Subcutaneous abdominal adipose tissue (tissue), 5 donors: ENCODE data around the gene NFASC.

ENCODE experiments used
- H3K27ac ChIP-seq: one replicate; pipeline ENCODE4 v1.7.0; 2013; ENCODE audit warnings: low read depth, mild to moderate bottlenecking, inconsistent platforms, low read length, moderate library complexity
- H3K27me3 ChIP-seq, 5 donors: one replicate each; pipeline ENCODE4 v1.7.0; 2013; ENCODE audit warnings: low read length in 5 of 5, inconsistent platforms in 1 of 5; ENCODE audit not compliant: control insufficient read depth in 5 of 5, insufficient read depth in 4 of 5
- H3K36me3 ChIP-seq, 5 donors: one replicate each; pipeline ENCODE4 v1.7.0; 2013; ENCODE audit warnings: low read length in 5 of 5; ENCODE audit not compliant: control insufficient read depth in 5 of 5, insufficient read depth in 5 of 5
- H3K4me1 ChIP-seq, 5 donors: one replicate each; pipeline ENCODE4 v1.7.0; 2013; ENCODE audit warnings: low read length in 5 of 5, mild to moderate bottlenecking in 3 of 5, moderate library complexity in 1 of 5; ENCODE audit not compliant: control insufficient read depth in 5 of 5, insufficient read depth in 5 of 5
- H3K4me3 ChIP-seq, 5 donors: one replicate each; pipeline ENCODE4 v1.7.0; 2013; ENCODE audit warnings: low read length in 5 of 5, low read depth in 1 of 5
- H3K9ac ChIP-seq, 5 donors: one replicate each; pipeline ENCODE4 v1.7.0; 2013; ENCODE audit warnings: low read length in 5 of 5, mild to moderate bottlenecking in 4 of 5, moderate library complexity in 3 of 5
- H3K9me3 ChIP-seq, 5 donors: one replicate each; pipeline ENCODE4 v1.7.0; 2013; ENCODE audit warnings: low read length in 5 of 5; ENCODE audit not compliant: control insufficient read depth in 5 of 5
- donor health status: healthy.
- donor health status: healthy.
- donor health status: healthy.
- donor health status: healthy.
- donor health status: healthy.

NFASC gene

GRCh38 chr1:205068001-205068400, 197.3 kb downstream of the NFASC start:
- H3K9me3 ChIP-seq, result no peaks in the 10 kb centered on the region
- no peak overlapping the region for H3K9ac ChIP-seq
- H3K27ac ChIP-seq, result no peak overlapping the region
- no peaks in the 10 kb centered on the region for H3K27me3 ChIP-seq
- no peaks in the 10 kb centered on the region for H3K36me3 ChIP-seq
- peaks cover 0 to 24% (median 14%) of the 10 kb centered on the region in 5 donors for H3K4me1 ChIP-seq
- no peak overlapping the region for H3K4me3 ChIP-seq

- Histone ChIP-seq H3K27me3 (no peaks in the 10 kb centered on the region), H3K9ac (no peak overlapping the region), H3K36me3 (no peaks in the 10 kb centered on the region), H3K27ac (no peak overlapping the region), H3K4me1 (peaks cover 0 to 24% (median 14%) of the 10 kb centered on the region in 5 donors), H3K4me3 (no peak overlapping the region), H3K9me3 (no peaks in the 10 kb centered on the region)
These were observed 197.9 kb downstream of the NFASC start for GRCh38 chr1:205068457-205069040.

- Histone ChIP-seq H3K4me1 (peaks cover 0 to 24% (median 14%) of the 10 kb centered on the region in 5 donors), H3K9ac (no peak overlapping the region), H3K9me3 (no peaks in the 10 kb centered on the region), H3K27ac (no peak overlapping the region), H3K4me3 (no peak overlapping the region), H3K27me3 (no peaks in the 10 kb centered on the region), H3K36me3 (no peaks in the 10 kb centered on the region)
These were observed 198.9 kb downstream of the NFASC start for GRCh38 chr1:205069371-205070125.

GRCh38 chr1:205071028-205071409, 200.4 kb downstream of the NFASC start:
- Histone ChIP-seq H3K27me3 (no peaks in the 10 kb centered on the region), H3K27ac (no peak overlapping the region), H3K9ac (no peak overlapping the region), H3K36me3 (no peaks in the 10 kb centered on the region), H3K9me3 (no peaks in the 10 kb centered on the region), H3K4me1 (peaks cover 0 to 24% (median 14%) of the 10 kb centered on the region in 5 donors), H3K4me3 (no peak overlapping the region)

GRCh38 chr1:205071801-205072200, 201.1 kb downstream of the NFASC start:
- H3K27ac ChIP-seq, result no peak overlapping the region

GRCh38 chr1:205072286-205072685, 201.6 kb downstream of the NFASC start:
- no peaks in the 10 kb centered on the region for H3K9me3 ChIP-seq
- no peaks in the 10 kb centered on the region for H3K36me3 ChIP-seq
- no peak overlapping the region for H3K4me3 ChIP-seq
- H3K27me3 ChIP-seq, result no peaks in the 10 kb centered on the region
- no peak overlapping the region for H3K27ac ChIP-seq
- peak overlapping the region in 1 of 5 donors; percentile 38 for H3K9ac ChIP-seq
- peaks cover 0 to 33% (median 25%) of the 10 kb centered on the region in 5 donors for H3K4me1 ChIP-seq

More at GRCh38 chr1:205071801-205072200, 201.1 kb downstream of the NFASC start:
- Histone ChIP-seq H3K9ac (no peak overlapping the region), H3K9me3 (no peaks in the 10 kb centered on the region), H3K4me3 (no peak overlapping the region), H3K4me1 (peaks cover 0 to 28% (median 21%) of the 10 kb centered on the region in 5 donors), H3K27me3 (no peaks in the 10 kb centered on the region), H3K36me3 (no peaks in the 10 kb centered on the region)
